NCI-H460 (cell line): ENCODE results near the gene RIMKLA. TPM values are rescaled to one million over a fixed set of nuclear protein-coding genes. Genes with fewer than 3 reads are reported as not detected.

ENCODE experiments used
- total RNA-seq: library from RNA; depleted of rRNA; stranded (reverse); fragments of >200 nt; shearing (Covaris generic); gene quantifications from 2 replicates; pipeline ENCODE4 v1.2.3, GENCODE V29; 2014; rRNA removed

The RIMKLA gene
- total RNA-seq, 1 experiment from 2014 or later, result 2.7 TPM

Other genes with a start within 250 kb of the RIMKLA start
- gene GUCA2B, start 227.4 kb upstream of the RIMKLA start, total RNA-seq, result not detected in 2 replicates
- gene GUCA2A, start 216.0 kb upstream of the RIMKLA start, total RNA-seq, result not detected in 2 replicates
- 24.0 and 30.0 TPM in 2 replicates for gene FOXJ3, start 45.6 kb upstream of the RIMKLA start, total RNA-seq
- 0.29 and 0.32 TPM in 2 replicates for gene ZMYND12, start 75.2 kb downstream of the RIMKLA start, total RNA-seq
- gene PPCS, start 75.8 kb downstream of the RIMKLA start, total RNA-seq, result 57.6 and 65.1 TPM in 2 replicates
- gene CCDC30, start 82.5 kb downstream of the RIMKLA start, total RNA-seq, result 0.09 and 0.84 TPM in 2 replicates